Measurements from ENCODE around the gene SCAMP4.

Gene SCAMP4

GRCh38 chr19:1905863-1906375 is 720 bp downstream of the SCAMP4 start:
- Histone ChIP-seq H3K27ac (ENCODE audit: low read length) (peak overlapping the region; percentile 78), H2AFZ (ENCODE audit: low read depth, low read length) (peak overlapping the region; percentile 70), H3K9me3 (ENCODE audit: insufficient read depth, low read length, severe bottlenecking) (no peaks in the 10 kb centered on the region), H3K4me1 (ENCODE audit: insufficient read depth, low read length) (peaks cover 29% of the 10 kb centered on the region), H3K4me2 (ENCODE audit: insufficient read depth, low read length) (peak overlapping the region; percentile 80), H3K9ac (ENCODE audit: low read depth, low read length) (peak overlapping the region; percentile 76), H3K36me3 (ENCODE audit: insufficient read depth, low read length) (peaks cover 11% of the 10 kb centered on the region), H4K20me1 (ENCODE audit: insufficient read depth, low read length) (peaks cover 24% of the 10 kb centered on the region), H3K79me2 (ENCODE audit: insufficient read depth, low read length) (peaks cover 52% of the 10 kb centered on the region), H3K27me3 (ENCODE audit: insufficient read depth, low read length, poor library complexity) (no peaks in the 10 kb centered on the region), H3K4me3 (ENCODE audit: low read depth in 1 of 2, low read length in 2 of 2) (peak overlapping the region; percentile 28 to 87; a peak in 3 of 4 replicates)
- TF ChIP-seq EZH2 (IDR thresholded peaks at IDR 0.05; ENCODE audit: borderline replicate concordance, low read depth, low read length, severe bottlenecking) (no peak), CTCF (IDR thresholded peaks at IDR 0.05; ENCODE audit: borderline replicate concordance, extremely low read depth, low read length, poor library complexity, severe bottlenecking) (no peak)
- ATAC-seq (ENCODE audit: insufficient read depth, low read depth) (no peak), DNase-seq (no peak)

GRCh38 chr19:1906985-1907562 is 1.9 kb downstream of the SCAMP4 start:
- no peak overlapping the region for H3K4me3 ChIP-seq (ENCODE audit: low read depth in 1 of 2, low read length in 2 of 2)

GRCh38 chr19:1907563-1908363 is 2.6 kb downstream of the SCAMP4 start:
- no peak overlapping the region for H3K9ac ChIP-seq (ENCODE audit: low read depth, low read length)
- no peak overlapping the region for H2AFZ ChIP-seq (ENCODE audit: low read depth, low read length)
- H3K4me1 ChIP-seq (ENCODE audit: insufficient read depth, low read length), result peaks cover 29% of the 10 kb centered on the region
- DNase-seq (no peak), ATAC-seq (ENCODE audit: insufficient read depth, low read depth) (no peak)
- no peak for TF ChIP-seq CTCF (IDR thresholded peaks at IDR 0.05; ENCODE audit: borderline replicate concordance, extremely low read depth, low read length, poor library complexity, severe bottlenecking)
- TF ChIP-seq EZH2 (IDR thresholded peaks at IDR 0.05; ENCODE audit: borderline replicate concordance, low read depth, low read length, severe bottlenecking), result no peak
- H3K27ac ChIP-seq (ENCODE audit: low read length), result no peak overlapping the region
- no peaks in the 10 kb centered on the region for H3K27me3 ChIP-seq (ENCODE audit: insufficient read depth, low read length, poor library complexity)
- H3K36me3 ChIP-seq (ENCODE audit: insufficient read depth, low read length), result peaks cover 21% of the 10 kb centered on the region
- no peak overlapping the region for H3K4me2 ChIP-seq (ENCODE audit: insufficient read depth, low read length)
- H3K4me3 ChIP-seq (ENCODE audit: low read depth in 1 of 2, low read length in 2 of 2), result no peak overlapping the region
- H3K79me2 ChIP-seq (ENCODE audit: insufficient read depth, low read length), result peaks cover 70% of the 10 kb centered on the region
- peaks cover 29% of the 10 kb centered on the region for H4K20me1 ChIP-seq (ENCODE audit: insufficient read depth, low read length)
- H3K9me3 ChIP-seq (ENCODE audit: insufficient read depth, low read length, severe bottlenecking), result no peaks in the 10 kb centered on the region

More at GRCh38 chr19:1906985-1907562, 1.9 kb downstream of the SCAMP4 start:
- Histone ChIP-seq H3K9ac (ENCODE audit: low read depth, low read length) (no peak overlapping the region), H4K20me1 (ENCODE audit: insufficient read depth, low read length) (peaks cover 26% of the 10 kb centered on the region), H3K79me2 (ENCODE audit: insufficient read depth, low read length) (peaks cover 63% of the 10 kb centered on the region), H3K4me1 (ENCODE audit: insufficient read depth, low read length) (peaks cover 29% of the 10 kb centered on the region), H3K4me2 (ENCODE audit: insufficient read depth, low read length) (0 out of 2 replicates have a peak overlapping the region, but pooled peaks have one; percentile 80), H3K9me3 (ENCODE audit: insufficient read depth, low read length, severe bottlenecking) (no peaks in the 10 kb centered on the region), H3K27me3 (ENCODE audit: insufficient read depth, low read length, poor library complexity) (no peaks in the 10 kb centered on the region), H3K27ac (ENCODE audit: low read length) (no peak overlapping the region), H2AFZ (ENCODE audit: low read depth, low read length) (no peak overlapping the region), H3K36me3 (ENCODE audit: insufficient read depth, low read length) (peaks cover 15% of the 10 kb centered on the region)
- TF ChIP-seq CTCF (IDR thresholded peaks at IDR 0.05; ENCODE audit: borderline replicate concordance, extremely low read depth, low read length, poor library complexity, severe bottlenecking), result no peak
- no peak for TF ChIP-seq EZH2 (IDR thresholded peaks at IDR 0.05; ENCODE audit: borderline replicate concordance, low read depth, low read length, severe bottlenecking)
- DNase-seq, result no peak
- ATAC-seq (ENCODE audit: insufficient read depth, low read depth), result no peak

Measured in DND-41 (cell line).